ENCODE data around the gene ALCAM. TPM values are rescaled to one million over a fixed set of nuclear protein-coding genes. Genes with fewer than 3 reads are reported as not detected.

The ALCAM gene
- total RNA-seq, 1 experiment from 2014 or later, result 32.3 TPM

- ChIA-PET POLR2A (no interaction called here), CTCF (no interaction called here)
- DNase-seq (ENCODE audit: low read depth, low spot score) (no peak), ATAC-seq (no peak)
- in situ Hi-C loops (cut with HindIII; ENCODE audit: low pct_unique_long_range_greater_than_20kb, low sequenced_read_pairs) (no loop called here), intact Hi-C loops (cut with micrococcal nuclease; ENCODE audit: unreplicated experiment) (no loop called here)
- Histone ChIP-seq H3K4me3 (ENCODE audit: low read depth in 2 of 2, low read length in 2 of 2) (no peak overlapping the region), H3K9me3 (ENCODE audit: control insufficient read depth, insufficient read depth, low read depth, low read length) (no peaks in the 10 kb centered on the region), H3K27me3 (ENCODE audit: control insufficient read depth, insufficient read depth, low read length) (no peaks in the 10 kb centered on the region), H3K36me3 (ENCODE audit: control insufficient read depth, insufficient read depth, low read length) (no peaks in the 10 kb centered on the region), H3K27ac (ENCODE audit: low read length) (no peak overlapping the region), H3K4me1 (ENCODE audit: control insufficient read depth, insufficient read depth, low read length) (no peaks in the 10 kb centered on the region)
- TF ChIP-seq CTCF (IDR thresholded peaks at IDR 0.05) (no peak), POLR2AphosphoS5 (IDR thresholded peaks at IDR 0.05; ENCODE audit: low read depth, low read length) (no peak), TCF7L2 (IDR thresholded peaks at IDR 0.05; ENCODE audit: low read depth, low read length) (no peak), SIN3A (IDR thresholded peaks at IDR 0.05; ENCODE audit: borderline replicate concordance, insufficient read depth, low read depth, low read length) (no peak), REST (IDR thresholded peaks at IDR 0.05; ENCODE audit: insufficient read depth in 1 of 2, low read depth in 2 of 2, low read length in 1 of 2) (no peak)
- BruUV-seq (replicated peaks), result no TSS peak
These were observed 44.0 kb upstream of the ALCAM start for GRCh38 chr3:105322570-105323273.

GRCh38 chr3:105323274-105323599, 43.5 kb upstream of the ALCAM start:
- no TSS peak for BruUV-seq (replicated peaks)
- ATAC-seq (no peak), DNase-seq (ENCODE audit: low read depth, low spot score) (no peak)
- H3K4me1 ChIP-seq (ENCODE audit: control insufficient read depth, insufficient read depth, low read length), result no peaks in the 10 kb centered on the region
- TF ChIP-seq REST (IDR thresholded peaks at IDR 0.05; ENCODE audit: insufficient read depth in 1 of 2, low read depth in 2 of 2, low read length in 1 of 2) (no peak), SIN3A (IDR thresholded peaks at IDR 0.05; ENCODE audit: borderline replicate concordance, insufficient read depth, low read depth, low read length) (no peak), TCF7L2 (IDR thresholded peaks at IDR 0.05; ENCODE audit: low read depth, low read length) (no peak), CTCF (IDR thresholded peaks at IDR 0.05) (no peak), POLR2AphosphoS5 (IDR thresholded peaks at IDR 0.05; ENCODE audit: low read depth, low read length) (no peak)
- POLR2A ChIA-PET, result no interaction called here
- in situ Hi-C loops (cut with HindIII; ENCODE audit: low pct_unique_long_range_greater_than_20kb, low sequenced_read_pairs) (no loop called here), intact Hi-C loops (cut with micrococcal nuclease; ENCODE audit: unreplicated experiment) (no loop called here)
- H3K9me3 ChIP-seq (ENCODE audit: control insufficient read depth, insufficient read depth, low read depth, low read length), result no peaks in the 10 kb centered on the region
- H3K36me3 ChIP-seq (ENCODE audit: control insufficient read depth, insufficient read depth, low read length), result no peaks in the 10 kb centered on the region
- CTCF ChIA-PET, result no interaction called here
- no peaks in the 10 kb centered on the region for H3K27me3 ChIP-seq (ENCODE audit: control insufficient read depth, insufficient read depth, low read length)
- H3K27ac ChIP-seq (ENCODE audit: low read length), result no peak overlapping the region
- no peak overlapping the region for H3K4me3 ChIP-seq (ENCODE audit: low read depth in 2 of 2, low read length in 2 of 2)

Data from Panc1 (cell line).